Lower leg skin (tissue), 3 donors: Measurements from ENCODE around the gene TSC22D3.

ENCODE experiments used
- POLR2A ChIP-seq, 2 donors: fragments of 450-650 bp; IDR thresholded peaks; one replicate each; pipeline ENCODE4 v1.6.1; 2016 to 2017; ENCODE audit warnings: antibody characterized with exemption in 2 of 2, mild to moderate bottlenecking in 1 of 2, moderate library complexity in 1 of 2
- TF ChIP-seq, protein P1 (sequence below), 3 donors: fragments of 450-650 bp; IDR thresholded peaks; one replicate each; pipeline ENCODE4 v1.5.1; 2016; ENCODE audit warnings: antibody characterized with exemption in 3 of 3, mild to moderate bottlenecking in 3 of 3, moderate library complexity in 2 of 3

DNA sequence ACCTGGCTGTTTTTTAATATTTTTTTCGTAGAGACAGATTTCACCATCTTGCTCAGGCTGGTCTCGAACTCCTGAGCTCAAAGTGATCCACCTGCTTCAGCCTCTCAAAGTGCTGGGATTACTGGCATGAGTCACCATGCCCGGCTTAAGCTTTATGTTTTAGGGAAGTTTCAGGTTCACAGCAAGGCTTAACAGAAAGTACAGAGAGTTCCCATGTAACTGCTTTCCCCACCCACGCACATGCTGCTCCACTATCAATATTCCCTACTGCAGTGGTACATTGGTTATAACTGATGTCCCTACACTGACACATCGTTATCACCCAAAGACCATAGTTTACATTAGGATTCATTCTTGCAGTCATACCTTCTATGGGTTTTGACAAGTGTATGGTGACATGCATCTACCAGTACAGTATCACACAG, 84.6 kb downstream of the TSC22D3 start:
- TF ChIP-seq, protein P1, sequence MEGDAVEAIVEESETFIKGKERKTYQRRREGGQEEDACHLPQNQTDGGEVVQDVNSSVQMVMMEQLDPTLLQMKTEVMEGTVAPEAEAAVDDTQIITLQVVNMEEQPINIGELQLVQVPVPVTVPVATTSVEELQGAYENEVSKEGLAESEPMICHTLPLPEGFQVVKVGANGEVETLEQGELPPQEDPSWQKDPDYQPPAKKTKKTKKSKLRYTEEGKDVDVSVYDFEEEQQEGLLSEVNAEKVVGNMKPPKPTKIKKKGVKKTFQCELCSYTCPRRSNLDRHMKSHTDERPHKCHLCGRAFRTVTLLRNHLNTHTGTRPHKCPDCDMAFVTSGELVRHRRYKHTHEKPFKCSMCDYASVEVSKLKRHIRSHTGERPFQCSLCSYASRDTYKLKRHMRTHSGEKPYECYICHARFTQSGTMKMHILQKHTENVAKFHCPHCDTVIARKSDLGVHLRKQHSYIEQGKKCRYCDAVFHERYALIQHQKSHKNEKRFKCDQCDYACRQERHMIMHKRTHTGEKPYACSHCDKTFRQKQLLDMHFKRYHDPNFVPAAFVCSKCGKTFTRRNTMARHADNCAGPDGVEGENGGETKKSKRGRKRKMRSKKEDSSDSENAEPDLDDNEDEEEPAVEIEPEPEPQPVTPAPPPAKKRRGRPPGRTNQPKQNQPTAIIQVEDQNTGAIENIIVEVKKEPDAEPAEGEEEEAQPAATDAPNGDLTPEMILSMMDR (IDR thresholded peaks at IDR 0.05): no peak
- no peak for TF ChIP-seq POLR2A (IDR thresholded peaks at IDR 0.05)
